SK-N-SH treated with all-trans-retinoic acid at 6 μM for 48 hours (cell line): Measurements from ENCODE around the gene PAEP.
A peak's percentile ranks its signal among the peaks of the same experiment; 100 is the strongest.
"Not testable (repeated sequence)": the region's sequence is repeated elsewhere in the genome, so short reads cannot be mapped to it uniquely, and the experiment has no call there.

Experiments used
- ATAC-seq: fragments of 200-7000 bp; cut with Tn5 transposase; 3 replicates; pipeline ENCODE4 v1.9.1; 2020; ENCODE audit warnings: mild to moderate bottlenecking, moderate library complexity
- BACH2 ChIP-seq: fragments of 250-450 bp; sonication (Bioruptor Pico); IDR thresholded peaks from 2 replicates; pipeline ENCODE4 v1.9.0; 2021; ENCODE audit warnings: mild to moderate bottlenecking, borderline replicate concordance
- CREB5 ChIP-seq: fragments of 250-450 bp; sonication (Bioruptor Pico); IDR thresholded peaks from 2 replicates; pipeline ENCODE4 v1.5.1; 2020; ENCODE audit warnings: low read depth, mild to moderate bottlenecking, moderate library complexity
- CSRNP3 ChIP-seq: fragments of 250-450 bp; sonication (Bioruptor Pico); IDR thresholded peaks from 2 replicates; pipeline ENCODE4 v1.5.1; 2021; ENCODE audit warnings: mild to moderate bottlenecking, moderate library complexity
- ESRRG ChIP-seq: fragments of 250-450 bp; sonication (Bioruptor Pico); IDR thresholded peaks from 2 replicates; pipeline ENCODE4 v1.6.1; 2021; ENCODE audit warnings: mild to moderate bottlenecking
- GLIS3 ChIP-seq: fragments of 250-450 bp; sonication (Bioruptor Pico); IDR thresholded peaks from 2 replicates; pipeline ENCODE4 v1.5.0; 2020; ENCODE audit warnings: mild to moderate bottlenecking, moderate library complexity
- ISL1 ChIP-seq: fragments of 250-450 bp; sonication (Bioruptor Pico); IDR thresholded peaks from 2 replicates; pipeline ENCODE4 v2.1.2; 2022; ENCODE audit warnings: mild to moderate bottlenecking, moderate library complexity
- OSR1 ChIP-seq: fragments of 250-450 bp; sonication (Bioruptor Pico); IDR thresholded peaks from 2 replicates; pipeline ENCODE4 v1.8.0; 2022; ENCODE audit warnings: moderate library complexity, mild to moderate bottlenecking, inconsistent platforms
- PATZ1 ChIP-seq: fragments of 250-450 bp; sonication (Bioruptor Pico); IDR thresholded peaks from 2 replicates; pipeline ENCODE4 v1.8.0; 2020; ENCODE audit warnings: mild to moderate bottlenecking, moderate library complexity, borderline replicate concordance
- POU6F1 ChIP-seq: fragments of 250-450 bp; sonication (Bioruptor Pico); IDR thresholded peaks from 2 replicates; pipeline ENCODE4 v1.8.0; 2021; ENCODE audit warnings: low read depth, mild to moderate bottlenecking, moderate library complexity, borderline replicate concordance
- SNAI2 ChIP-seq: fragments of 250-450 bp; sonication (Bioruptor Pico); IDR thresholded peaks from 2 replicates; pipeline ENCODE4 v1.5.0; 2020; ENCODE audit warnings: mild to moderate bottlenecking, moderate library complexity
- TCF4 ChIP-seq: fragments of 250-450 bp; sonication (Bioruptor Pico); IDR thresholded peaks from 2 replicates; pipeline ENCODE4 v1.8.0; 2021; ENCODE audit warnings: mild to moderate bottlenecking, moderate library complexity, borderline replicate concordance
- TSHZ2 ChIP-seq: fragments of 250-450 bp; sonication (Bioruptor Pico); IDR thresholded peaks from 2 replicates; pipeline ENCODE4 v1.5.0; 2020; ENCODE audit warnings: mild to moderate bottlenecking, moderate library complexity
- ZFP3 ChIP-seq: fragments of 250-450 bp; sonication (Bioruptor Pico); IDR thresholded peaks from 2 replicates; pipeline ENCODE4 v1.5.0; 2020; ENCODE audit warnings: mild to moderate bottlenecking, moderate library complexity
- ZFP30 ChIP-seq: fragments of 450-650 bp; formaldehyde crosslinking; IDR thresholded peaks from 2 replicates; pipeline ENCODE4 v1.5.0; 2022; ENCODE audit warnings: mild to moderate bottlenecking, moderate library complexity
- ZNF565 ChIP-seq: fragments of 450-650 bp; formaldehyde crosslinking; conservative IDR thresholded peaks from 2 replicates; pipeline ENCODE4 v1.5.0; 2020; ENCODE audit warnings: low read depth, mild to moderate bottlenecking, moderate library complexity
- ZNF70 ChIP-seq: fragments of 450-650 bp; formaldehyde crosslinking; IDR thresholded peaks from 2 replicates; pipeline ENCODE4 v1.5.0; 2020; ENCODE audit warnings: mild to moderate bottlenecking, moderate library complexity
- ZNF8 ChIP-seq: fragments of 450-650 bp; formaldehyde crosslinking; IDR thresholded peaks from 2 replicates; pipeline ENCODE4 v1.5.0; 2020; ENCODE audit warnings: mild to moderate bottlenecking, moderate library complexity

Gene PAEP

GRCh38 chr9:135543262-135543894 is 18.2 kb upstream of the PAEP start:
- TF ChIP-seq TCF4 (CRISPR knock-in tag) (peak; percentile 44; the same call in 1 of the 2 replicates), CREB5 (CRISPR knock-in tag) (0 out of 2 replicates have a peak, but pooled peaks have one; percentile 30)
- ATAC-seq, result not testable (repeated sequence)

GRCh38 chr9:135544981-135545635 is 16.4 kb upstream of the PAEP start:
- TF ChIP-seq ZNF8 (CRISPR knock-in tag), result no peak
- no peak for TF ChIP-seq TSHZ2 (CRISPR knock-in tag)
- no peak for TF ChIP-seq PATZ1 (CRISPR knock-in tag)
- no peak for TF ChIP-seq ZFP30 (CRISPR knock-in tag)
- no peak for TF ChIP-seq OSR1 (CRISPR knock-in tag)
- no peak for TF ChIP-seq ZNF70
- TF ChIP-seq ISL1 (CRISPR knock-in tag), result no peak
- no peak for TF ChIP-seq ZNF565 (CRISPR knock-in tag)
- no peak for TF ChIP-seq BACH2 (CRISPR knock-in tag)
- no peak for TF ChIP-seq GLIS3 (CRISPR knock-in tag)
- no peak for TF ChIP-seq CSRNP3 (CRISPR knock-in tag)
- no peak for TF ChIP-seq CREB5 (CRISPR knock-in tag)
- no peak for TF ChIP-seq POU6F1 (CRISPR knock-in tag)
- no peak for TF ChIP-seq ZFP3 (CRISPR knock-in tag)
- TF ChIP-seq SNAI2 (CRISPR knock-in tag), result no peak
- no peak for TF ChIP-seq ESRRG (CRISPR knock-in tag)
- no peak for TF ChIP-seq TCF4 (CRISPR knock-in tag)
- no peak for ATAC-seq

- not testable (repeated sequence) for ATAC-seq
Measured at GRCh38 chr9:135545646-135546176, 15.8 kb upstream of the PAEP start, which contains the start of gene OBP2A. Gene OBP2A, plus strand, starts transcription at chr9:135546126. Its CDS starts 55 bp downstream, at chr9:135546181.

- not testable (repeated sequence) for ATAC-seq
Measured at GRCh38 chr9:135546792-135547617, 14.6 kb upstream of the PAEP start.
